Stimulated activated CD4-positive, alpha-beta T cell treated with anti-CD3 and anti-CD28 coated beads, Interleukin-15, amount 100 ng/mL, for 1 hour (primary cell): ENCODE results near the gene CETN3.
"Not testable (repeated sequence)": the region's sequence is repeated elsewhere in the genome, so short reads cannot be mapped to it uniquely, and the experiment has no call there.

Experiments used
- DNase-seq, 2 donors: peaks; one replicate each; pipeline ENCODE4 v3.0.0-alpha.2; 2020; ENCODE audit warnings: low read depth in 1 of 2, low spot score in 1 of 2

CETN3 gene

DNA sequence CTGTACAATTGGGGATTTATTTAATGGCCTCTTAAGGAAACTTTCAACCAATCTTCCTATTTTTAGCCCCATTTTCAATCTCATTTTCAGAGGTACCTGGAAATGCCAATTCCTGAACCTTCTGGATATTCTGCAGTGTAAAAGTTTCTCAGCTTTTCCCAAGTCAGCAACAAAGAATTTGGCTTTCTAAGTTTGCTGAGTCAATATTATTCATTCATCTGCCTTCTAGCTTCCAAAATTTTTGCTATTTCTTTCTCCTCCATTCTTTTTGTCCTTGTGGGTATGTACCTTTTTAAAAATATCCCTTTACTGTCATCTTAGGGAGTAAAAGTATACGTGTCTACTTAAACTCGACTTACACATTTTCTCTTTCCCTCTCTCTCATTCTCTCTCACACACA is 25.7 kb downstream of the CETN3 start:
- no peak for DNase-seq

DNA sequence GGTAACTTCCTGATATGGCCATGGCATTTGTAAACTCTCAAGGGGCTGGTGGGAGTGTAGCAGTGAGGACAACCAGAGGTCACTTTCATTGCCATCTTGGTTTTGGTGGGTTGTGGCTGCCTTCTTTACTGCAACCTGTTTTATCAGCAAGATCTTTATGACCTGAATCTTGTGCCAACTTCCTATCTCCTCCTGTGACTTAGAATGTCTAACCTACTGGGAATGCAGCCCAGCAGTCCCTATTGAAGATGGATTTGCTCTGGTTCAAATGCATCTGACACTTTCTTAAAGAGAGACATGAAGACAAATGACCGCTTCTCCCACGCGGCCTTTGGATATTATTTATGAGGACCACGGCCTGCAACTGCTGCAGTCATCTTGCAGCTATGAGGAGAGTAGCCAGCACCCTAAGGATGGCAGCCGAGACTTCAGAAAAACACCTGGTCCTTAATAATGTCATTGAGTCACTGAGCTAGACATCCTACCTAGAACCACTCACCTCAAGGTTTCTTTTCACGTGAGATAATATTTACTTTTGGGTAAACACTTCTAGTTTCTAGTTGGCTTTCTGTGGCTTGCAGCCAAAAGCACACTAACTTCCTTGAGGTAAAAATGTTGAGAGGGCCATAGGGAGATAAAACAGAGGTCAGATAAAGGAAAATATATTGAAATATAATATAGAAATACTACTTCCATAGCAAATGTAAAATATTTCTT is 28.2 kb downstream of the CETN3 start:
- no peak for DNase-seq

DNA sequence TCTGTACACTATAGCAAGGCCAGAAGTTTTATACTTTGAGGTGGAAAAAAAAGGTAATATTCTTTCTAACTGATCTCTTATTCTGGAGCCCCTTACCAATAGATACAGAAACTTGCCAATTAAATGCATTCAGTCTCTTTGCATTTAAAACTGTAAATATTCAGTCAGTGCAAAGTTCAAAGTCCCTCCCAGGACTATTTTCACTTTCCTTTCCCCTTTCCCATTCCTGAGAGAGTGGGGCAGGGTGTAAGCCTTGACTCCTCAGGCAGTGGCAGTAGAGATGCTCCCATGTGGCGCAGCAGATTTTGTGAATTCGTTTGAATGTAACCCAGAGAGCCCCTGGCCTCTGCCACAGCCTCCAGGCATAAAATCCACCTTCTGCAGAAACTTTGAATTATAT is 29.9 kb downstream of the CETN3 start:
- no peak for DNase-seq

DNA sequence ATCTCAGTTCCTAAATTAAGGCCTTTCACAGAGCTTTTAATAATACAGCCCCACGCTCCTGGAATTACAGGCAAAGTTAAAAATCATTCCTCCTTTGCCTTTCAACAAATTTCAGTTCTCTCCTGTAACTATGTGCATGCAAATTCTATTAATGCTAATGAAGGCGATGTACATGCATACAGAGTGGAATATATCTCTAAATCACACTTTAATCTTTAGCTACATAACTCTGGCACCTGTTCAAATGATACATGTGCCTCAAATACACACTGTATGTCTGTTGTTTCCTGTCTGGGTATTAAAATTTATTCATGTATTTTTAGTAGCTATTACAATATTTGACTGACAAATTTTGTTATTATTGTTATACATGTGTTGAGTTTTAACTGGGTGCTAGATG is 30.8 kb downstream of the CETN3 start:
- DNase-seq: no peak

- not testable (repeated sequence) for DNase-seq
Measured at GRCh38 chr5:90371269-90371668, 38.3 kb downstream of the CETN3 start.

- DNase-seq: no peak
Measured at GRCh38 chr5:90368454-90369246, 40.9 kb downstream of the CETN3 start.

- DNase-seq: no peak
Measured at GRCh38 chr5:90367879-90368278, 41.7 kb downstream of the CETN3 start.

DNA sequence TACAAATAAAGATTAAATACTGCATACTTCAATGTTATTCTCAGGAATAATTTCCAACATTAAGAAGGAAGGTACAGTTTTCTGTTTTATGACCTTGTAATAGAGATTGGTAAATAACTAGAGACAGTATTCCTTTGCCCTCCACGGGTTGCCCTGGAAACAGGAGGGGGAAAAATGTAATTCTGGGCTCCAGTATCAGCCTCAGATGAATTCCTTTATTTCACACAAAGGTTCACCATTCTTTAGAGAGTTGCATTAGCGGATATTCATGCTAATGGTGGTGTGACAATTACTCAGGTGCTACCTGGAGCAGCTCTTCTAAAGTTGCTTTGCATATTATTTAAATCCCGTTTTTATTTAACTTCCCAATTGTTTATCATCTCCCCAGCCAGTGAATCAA is 42.6 kb downstream of the CETN3 start:
- no peak for DNase-seq

- no peak for DNase-seq
Measured at GRCh38 chr5:90365328-90365727, 44.2 kb downstream of the CETN3 start.

GRCh38 chr5:90359073-90359920 is 50.3 kb downstream of the CETN3 start:
- DNase-seq: no peak

DNA sequence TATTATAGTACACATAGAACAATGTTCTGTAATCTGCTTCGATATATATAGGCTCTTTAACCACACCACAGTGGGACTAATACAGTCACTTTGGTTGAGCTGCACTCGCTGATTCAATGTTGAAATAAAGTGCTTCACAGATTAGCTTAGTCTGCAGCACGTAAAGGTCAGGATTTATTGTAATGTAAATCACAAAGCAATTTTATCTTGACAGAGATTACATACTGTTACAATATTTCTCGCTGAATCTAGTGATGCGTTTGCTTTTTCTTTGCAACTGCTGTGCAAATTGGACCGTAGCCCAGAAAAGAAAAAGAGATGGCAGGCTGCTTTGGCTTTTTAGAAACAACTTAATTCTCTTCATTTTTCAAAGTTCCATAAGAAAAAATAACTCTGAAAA is 52.9 kb downstream of the CETN3 start:
- DNase-seq: no peak

DNA sequence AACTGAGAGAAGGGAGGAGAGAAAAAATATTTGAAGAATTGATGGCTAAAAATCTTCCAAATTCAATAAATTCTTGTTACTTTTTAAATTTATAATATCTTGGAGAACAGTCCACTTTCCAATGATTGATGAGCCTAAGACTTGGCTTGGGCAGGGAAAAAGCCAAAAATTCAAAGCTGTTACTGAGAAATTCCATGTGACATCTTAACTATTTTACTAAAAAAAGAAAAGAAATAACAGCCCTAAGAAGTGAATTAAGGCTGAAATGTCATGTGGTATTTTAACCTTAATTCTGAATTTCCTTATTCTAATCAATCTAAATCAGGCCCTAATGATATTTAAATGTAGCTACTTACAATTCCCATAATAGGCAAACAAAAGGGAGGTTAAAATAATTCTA is 53.4 kb downstream of the CETN3 start:
- DNase-seq: no peak

DNA sequence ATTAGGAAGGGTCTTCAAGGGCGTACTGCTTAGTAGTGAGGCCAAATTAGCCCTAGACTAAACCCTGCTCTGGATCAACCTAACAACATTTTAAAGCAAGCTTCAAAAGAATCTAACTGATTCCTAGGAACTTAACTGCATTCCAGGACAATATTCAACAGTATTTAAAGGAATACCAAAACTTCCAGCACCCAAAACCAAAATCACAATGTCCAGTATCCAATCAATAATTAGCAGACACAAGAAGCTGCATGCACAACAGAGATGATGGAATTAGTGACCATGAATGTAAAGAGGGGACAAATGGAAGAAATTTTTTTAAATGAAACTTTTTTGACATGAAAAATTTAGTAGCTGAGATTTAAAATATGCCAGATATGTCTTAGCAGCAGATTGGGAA is 53.9 kb downstream of the CETN3 start:
- DNase-seq: no peak

DNA sequence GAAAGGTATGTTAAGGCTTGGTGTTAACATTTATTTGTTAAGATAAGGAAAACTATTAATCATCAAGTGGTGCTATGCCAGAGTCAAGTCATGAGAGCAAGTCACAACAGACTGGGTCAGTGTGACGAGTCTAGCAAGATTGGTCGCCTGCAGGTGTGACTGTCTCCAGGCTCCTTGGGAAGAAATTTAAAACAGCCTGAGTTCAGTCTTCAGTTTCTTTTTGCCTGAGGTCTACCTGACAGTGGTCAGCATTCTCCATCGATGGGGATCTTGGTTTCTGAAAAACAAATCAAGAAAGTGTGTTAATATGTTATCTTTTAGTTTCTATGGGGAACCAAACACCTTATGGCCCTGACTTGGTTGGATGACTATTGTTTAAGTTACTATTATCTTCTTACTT is 56.3 kb downstream of the CETN3 start:
- DNase-seq: no peak

DNA sequence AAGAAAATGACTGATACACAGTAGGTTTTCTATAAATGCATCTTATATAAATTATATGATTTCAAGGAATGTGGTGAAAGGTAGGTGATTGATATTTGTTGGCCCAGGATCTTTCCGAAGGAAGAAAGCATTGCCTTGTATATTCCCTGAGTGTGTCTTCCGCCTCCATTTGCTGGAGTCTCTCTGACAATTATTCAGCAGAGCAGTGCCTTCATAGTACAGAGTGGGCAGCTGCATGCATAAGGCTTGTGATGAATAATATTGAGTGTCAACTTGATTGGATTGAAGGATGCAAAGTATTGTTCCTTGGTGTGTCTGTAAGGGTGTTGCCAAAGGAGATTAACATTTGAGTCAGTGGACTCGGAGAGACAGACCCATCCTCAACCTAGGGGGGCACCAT is 58.5 kb downstream of the CETN3 start:
- no peak for DNase-seq

DNA sequence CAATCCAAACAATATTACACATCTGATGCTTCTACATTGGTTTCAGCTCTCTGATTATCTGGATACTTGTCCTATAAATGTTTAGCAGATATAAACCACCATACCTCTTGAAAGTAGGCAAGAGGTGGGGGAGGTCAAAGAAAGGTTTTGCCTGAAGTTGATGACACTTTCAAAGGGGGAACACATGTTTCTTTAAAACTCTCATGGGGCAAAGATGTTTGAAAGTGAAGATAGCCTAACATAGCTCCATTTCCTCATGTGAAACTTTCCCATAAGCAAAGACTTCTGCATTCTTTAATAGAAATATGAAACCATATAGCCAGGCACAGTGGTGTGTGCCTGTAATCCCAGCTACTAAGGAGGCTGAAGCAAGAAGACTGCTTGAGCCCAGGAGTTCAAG is 62.1 kb downstream of the CETN3 start:
- no peak for DNase-seq

DNA sequence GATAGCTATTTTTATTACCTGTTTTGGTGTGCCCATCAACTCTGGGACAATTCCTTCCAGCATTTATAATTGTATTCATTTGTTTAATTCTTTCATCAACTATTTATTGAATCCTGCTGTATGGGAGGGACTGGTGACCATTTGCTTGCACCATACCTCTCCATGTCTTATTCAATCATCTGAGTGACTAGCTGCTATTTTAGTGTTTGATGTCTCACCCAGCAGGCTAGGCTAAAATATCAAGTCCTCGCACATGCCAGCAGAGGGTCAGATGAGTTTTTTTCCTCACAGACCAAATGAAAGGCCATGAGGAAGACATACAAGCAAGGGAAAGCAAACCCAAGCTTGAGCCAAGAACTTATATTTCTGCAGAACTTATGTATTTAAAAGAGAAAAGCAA is 63.9 kb downstream of the CETN3 start:
- no peak for DNase-seq

DNA sequence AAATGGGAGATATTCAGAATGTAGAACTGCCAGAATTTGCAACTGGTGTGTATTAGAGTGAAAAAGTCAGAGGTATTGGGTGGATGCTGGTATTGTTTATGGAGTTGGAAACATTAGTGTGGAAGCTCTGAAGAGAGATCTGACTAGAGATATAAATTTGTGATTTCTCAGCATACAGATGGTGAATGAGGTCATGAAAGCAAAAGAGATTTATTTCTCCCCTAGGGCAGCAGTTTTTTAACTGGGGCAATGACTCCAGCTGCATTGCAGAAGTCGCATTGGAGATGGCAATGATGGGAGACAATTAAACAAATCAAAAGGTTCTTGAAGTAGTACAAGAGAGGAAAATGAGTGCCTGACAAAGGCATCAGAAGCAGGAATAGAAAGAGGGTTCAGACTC is 64.9 kb downstream of the CETN3 start:
- DNase-seq: no peak

- not testable (repeated sequence) for DNase-seq
Measured at GRCh38 chr5:90343731-90344130, 65.8 kb downstream of the CETN3 start.

GRCh38 chr5:90342576-90342975 is 67.0 kb downstream of the CETN3 start:
- DNase-seq: no peak
